Hippocampal formation (tissue), 2 donors: ENCODE results near the gene GYG1.

Experiments
- DNase-seq, 2 donors: peaks; one replicate each; lab custom pipeline; 2025; lab: John Stamatoyannopoulos, UW

GYG1 gene

GRCh38 chr3:148991219-148992026 lies at the start of gene GYG1:
GYG1 (plus strand) TSS chr3:148991540; CDS start chr3:148991641, 101 bp downstream.
- DNase-seq: peak; percentile 79 to 84

DNA sequence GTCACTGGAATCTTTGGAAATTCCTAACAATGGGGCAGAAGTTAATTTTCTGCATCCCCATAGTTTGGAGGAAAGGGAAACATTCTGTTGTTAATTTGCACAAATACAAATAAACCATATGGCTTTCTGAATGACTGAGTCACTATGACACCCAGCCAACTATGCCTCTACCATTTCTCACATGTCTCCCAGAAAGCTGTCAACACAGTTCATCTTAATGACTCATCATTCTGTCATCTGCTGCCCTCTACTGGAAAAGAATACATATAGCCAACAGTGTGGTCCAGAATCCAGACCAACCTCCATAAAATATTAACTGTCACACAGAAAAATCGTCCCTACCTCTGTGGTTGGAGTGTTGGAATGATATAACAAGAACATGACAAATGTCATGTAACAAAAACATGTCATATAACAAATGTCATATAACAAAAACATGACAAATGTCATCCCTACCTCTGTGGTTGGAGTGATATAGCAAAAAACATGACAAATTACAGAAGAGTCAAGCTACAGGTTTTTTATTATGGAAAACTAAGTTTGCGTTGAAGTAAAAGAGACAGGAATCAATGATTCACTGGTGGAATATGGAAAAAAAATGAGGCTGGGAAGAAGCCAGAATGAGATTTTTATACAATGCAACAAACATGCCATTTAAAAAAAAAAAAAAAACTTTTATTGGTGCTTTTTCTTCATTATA lies 47.7 kb upstream of the GYG1 start:
- DNase-seq: peak in 1 of 2 donors; percentile 85

GRCh38 chr3:148945116-148945515 lies 46.2 kb upstream of the GYG1 start:
- DNase-seq: no peak

DNA sequence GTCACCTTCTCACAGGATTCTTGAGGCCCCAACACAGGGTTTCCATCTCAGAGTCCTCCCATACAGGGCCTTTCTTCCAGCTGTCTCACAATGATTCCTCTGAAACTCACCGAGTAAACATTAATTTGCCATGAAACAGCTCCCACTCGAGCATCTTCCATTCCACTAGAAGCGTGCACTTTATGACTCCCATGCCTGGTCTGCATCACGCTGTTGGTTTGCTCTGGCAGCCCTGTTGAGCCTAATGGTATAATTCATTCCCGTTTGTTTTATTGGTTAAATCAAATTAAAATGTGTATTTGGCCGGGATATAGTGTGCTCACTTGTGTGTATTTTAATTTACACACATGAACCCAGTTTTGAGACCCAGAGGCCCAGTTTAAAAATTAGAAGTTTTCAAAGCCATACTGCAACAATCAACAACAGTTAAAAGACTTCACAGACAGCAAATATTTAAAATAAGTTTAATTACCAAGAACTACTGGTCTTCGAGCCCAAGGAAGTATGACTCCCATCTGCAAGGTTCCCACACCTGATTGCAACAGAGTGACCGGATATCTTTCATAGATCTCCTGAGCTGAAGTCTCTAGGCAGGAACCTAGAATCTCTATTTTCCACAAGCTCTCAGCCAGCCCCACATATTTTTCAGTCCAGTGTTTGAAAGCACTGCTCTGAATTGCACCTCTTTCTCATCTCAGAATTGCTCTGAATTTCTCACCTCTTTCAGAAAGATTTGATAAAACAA lies 42.3 kb upstream of the GYG1 start:
- no peak for DNase-seq

GRCh38 chr3:148950806-148951205 lies 40.5 kb upstream of the GYG1 start:
- DNase-seq: no peak

- no peak for DNase-seq
Observed at GRCh38 chr3:148951599-148952361, 39.6 kb upstream of the GYG1 start.

GRCh38 chr3:148953094-148953493 lies 38.2 kb upstream of the GYG1 start:
- DNase-seq: no peak

- DNase-seq: no peak
Observed at GRCh38 chr3:148954981-148955380, 36.4 kb upstream of the GYG1 start.

- DNase-seq: peak in 1 of 2 donors; percentile 62
Observed at GRCh38 chr3:148955544-148956346, 35.6 kb upstream of the GYG1 start.

DNA sequence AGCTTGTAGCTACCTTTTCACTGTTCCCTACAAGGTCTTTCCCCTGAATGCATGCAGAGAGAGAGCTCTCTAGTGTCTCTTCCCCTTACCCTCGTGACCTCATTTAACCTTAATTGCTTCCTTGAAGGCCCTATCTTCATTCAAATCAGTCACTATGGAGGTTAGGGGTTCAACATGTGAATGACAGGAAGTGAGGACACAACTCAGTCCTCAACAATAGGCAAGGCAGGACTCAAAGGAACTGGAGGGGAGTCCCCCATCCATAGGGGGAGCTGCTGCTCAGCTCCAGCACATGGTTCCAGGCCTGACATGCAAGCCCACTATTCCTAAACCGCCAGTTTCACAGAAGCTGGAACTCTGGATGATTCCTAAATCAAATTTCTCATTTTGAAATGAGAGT lies 33.8 kb upstream of the GYG1 start:
- DNase-seq: no peak

DNA sequence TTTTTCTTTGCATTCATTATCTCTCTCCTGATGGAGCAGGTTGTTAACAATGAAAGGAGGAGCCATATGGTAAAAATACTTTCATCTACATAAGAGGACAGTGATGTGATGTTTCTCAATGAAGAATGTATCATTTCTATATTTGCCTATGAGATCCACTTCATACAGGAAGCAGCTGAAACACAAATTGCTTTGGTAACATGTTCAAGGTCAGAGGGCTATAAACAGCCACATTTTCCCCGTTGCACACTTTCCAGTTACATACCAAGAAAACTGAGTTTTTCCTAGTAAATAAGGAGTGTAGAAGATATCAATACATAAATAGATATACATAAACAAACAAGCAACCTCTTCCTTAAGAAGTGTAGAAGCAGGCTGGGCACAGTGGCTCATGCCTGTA lies 32.6 kb upstream of the GYG1 start:
- DNase-seq: no peak

DNA sequence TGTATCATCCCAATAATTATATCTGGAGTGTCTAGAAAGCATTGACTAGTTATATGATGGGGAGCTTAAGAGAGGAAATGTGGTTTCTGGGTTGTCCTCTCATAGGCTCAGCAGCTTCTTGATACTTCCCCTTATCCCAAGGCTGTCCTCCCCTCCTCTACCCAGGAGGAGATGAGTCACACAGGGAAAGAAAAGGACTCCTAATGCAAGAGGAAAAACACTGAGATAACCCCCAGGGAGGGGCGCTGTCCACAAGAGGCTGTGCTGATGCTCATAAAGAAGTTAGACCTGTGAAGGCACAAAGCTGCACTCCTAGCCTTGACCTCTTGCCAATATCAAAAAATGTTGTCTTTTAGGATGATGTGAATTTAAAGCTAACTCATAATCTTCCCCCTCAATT lies 28.8 kb upstream of the GYG1 start:
- DNase-seq: no peak

- DNase-seq: no peak
Observed at GRCh38 chr3:148964809-148965208, 26.5 kb upstream of the GYG1 start.

- DNase-seq: no peak
Observed at GRCh38 chr3:148968321-148968720, 23.0 kb upstream of the GYG1 start.

DNA sequence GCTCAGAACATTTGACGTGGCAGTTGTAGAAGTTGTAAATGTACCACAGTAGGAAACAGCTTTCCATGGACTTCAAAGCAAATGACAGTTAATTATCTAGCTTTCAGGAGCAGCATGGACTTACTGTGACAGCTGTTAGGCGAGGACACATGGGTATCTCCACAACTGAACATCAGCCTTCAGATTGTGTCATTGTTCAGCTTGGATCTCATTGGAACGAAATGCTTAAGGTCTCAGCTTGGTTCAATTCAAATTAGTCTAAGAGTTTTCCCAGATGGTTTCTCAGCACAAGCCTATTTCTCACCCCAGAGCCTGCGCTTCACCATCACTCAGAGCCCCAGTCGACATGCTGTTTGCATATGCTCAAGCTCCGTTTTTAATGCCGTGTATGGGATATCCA lies 21.1 kb upstream of the GYG1 start:
- no peak for DNase-seq

GRCh38 chr3:148971401-148972163 lies 19.8 kb upstream of the GYG1 start:
- DNase-seq: no peak

GRCh38 chr3:148974726-148975125 lies 16.6 kb upstream of the GYG1 start:
- no peak for DNase-seq

GRCh38 chr3:148975248-148975647 lies 16.1 kb upstream of the GYG1 start:
- no peak for DNase-seq

- DNase-seq: no peak
Observed at GRCh38 chr3:148975696-148976095, 15.6 kb upstream of the GYG1 start.

GRCh38 chr3:148981273-148981672 lies 10.1 kb upstream of the GYG1 start:
- DNase-seq: no peak
